SU-DHL-6 (cell line): ENCODE measurements around the gene IKBKE.

Source experiments
- CTCF ChIP-seq: fragments of 200-600 bp; sonication (generic); IDR thresholded peaks from one replicate; pipeline ENCODE4 v1.5.1; 2017; ENCODE audit warnings: antibody characterized with exemption, mild to moderate bottlenecking, low read length, moderate library complexity; ENCODE audit not compliant: insufficient read depth, poor library complexity, severe bottlenecking
- EZH2phosphoT487 ChIP-seq: fragments of 200-600 bp; sonication (generic), shearing (Covaris generic); conservative IDR thresholded peaks from 2 replicates; pipeline ENCODE4 v1.6.1; 2018; ENCODE audit warnings: mild to moderate bottlenecking, antibody characterized with exemption, low read length, moderate library complexity, mixed read lengths

- TF ChIP-seq CTCF = no peak
- no peak for TF ChIP-seq EZH2phosphoT487
These were observed 62.1 kb downstream of the IKBKE start for GRCh38 chr1:206532368-206532767.
